HG03521 (cell line): ENCODE measurements around the gene GRB10.

ENCODE experiments used
- ATAC-seq: cut with Tn5 transposase; IDR thresholded peaks from one replicate; pipeline ENCODE4 v1.9.1; 2021; ENCODE audit warnings: mild to moderate bottlenecking, moderate library complexity; ENCODE audit not compliant: unreplicated experiment

Gene GRB10

DNA sequence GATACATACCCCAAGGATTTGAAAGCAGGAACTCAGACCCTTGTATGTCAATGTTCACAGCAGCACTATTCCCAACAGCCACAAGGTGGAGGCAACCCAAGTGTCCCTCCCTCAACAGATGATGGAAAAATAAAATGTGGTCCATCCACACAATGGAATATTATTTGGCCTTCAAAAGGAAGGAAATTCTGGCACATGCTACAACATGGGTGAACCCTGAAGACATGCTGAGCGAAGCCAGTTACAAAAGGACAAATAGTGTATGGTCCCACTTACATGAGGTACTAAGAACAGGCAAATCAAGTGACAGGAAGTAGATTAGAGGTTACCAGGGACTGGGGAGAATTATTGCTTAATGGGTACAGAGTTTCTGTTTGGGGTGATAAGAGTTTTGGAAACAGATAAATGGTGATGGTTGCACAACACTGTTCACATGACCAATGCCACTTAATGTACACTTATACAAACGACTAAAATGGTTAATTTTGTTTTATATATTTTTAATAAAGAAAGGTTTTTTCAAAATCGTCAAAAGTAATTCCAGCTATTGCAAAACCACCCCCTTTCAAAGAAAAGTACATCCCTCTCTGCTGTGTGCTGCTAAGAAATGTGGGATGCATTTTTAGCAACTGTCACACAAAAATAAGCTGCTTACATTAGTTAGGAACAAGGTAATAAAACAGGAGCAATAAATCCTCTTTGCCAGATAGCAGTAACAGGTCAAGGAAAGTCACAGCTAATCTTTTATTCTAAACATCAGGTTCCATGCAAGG is 85.7 kb downstream of the GRB10 start:
- no peak for ATAC-seq

DNA sequence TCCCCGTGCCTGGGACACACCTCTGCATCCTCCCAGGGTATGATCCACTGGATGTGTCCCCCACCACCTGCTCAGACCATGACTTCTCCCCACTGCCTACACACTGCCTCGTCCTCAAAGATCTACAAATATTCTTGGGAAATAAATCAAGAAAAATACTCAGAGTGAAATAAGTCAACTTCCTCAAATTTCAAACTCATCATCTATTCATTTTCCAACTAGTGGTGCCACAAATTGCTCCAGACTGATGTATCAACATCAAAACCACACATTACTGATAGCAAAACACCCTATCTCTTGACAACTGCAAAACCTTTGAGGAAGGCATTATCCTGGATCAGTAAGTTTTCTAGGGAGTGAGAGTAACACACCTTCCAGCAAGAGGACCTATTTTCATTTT is 87.7 kb downstream of the GRB10 start:
- no peak for ATAC-seq

DNA sequence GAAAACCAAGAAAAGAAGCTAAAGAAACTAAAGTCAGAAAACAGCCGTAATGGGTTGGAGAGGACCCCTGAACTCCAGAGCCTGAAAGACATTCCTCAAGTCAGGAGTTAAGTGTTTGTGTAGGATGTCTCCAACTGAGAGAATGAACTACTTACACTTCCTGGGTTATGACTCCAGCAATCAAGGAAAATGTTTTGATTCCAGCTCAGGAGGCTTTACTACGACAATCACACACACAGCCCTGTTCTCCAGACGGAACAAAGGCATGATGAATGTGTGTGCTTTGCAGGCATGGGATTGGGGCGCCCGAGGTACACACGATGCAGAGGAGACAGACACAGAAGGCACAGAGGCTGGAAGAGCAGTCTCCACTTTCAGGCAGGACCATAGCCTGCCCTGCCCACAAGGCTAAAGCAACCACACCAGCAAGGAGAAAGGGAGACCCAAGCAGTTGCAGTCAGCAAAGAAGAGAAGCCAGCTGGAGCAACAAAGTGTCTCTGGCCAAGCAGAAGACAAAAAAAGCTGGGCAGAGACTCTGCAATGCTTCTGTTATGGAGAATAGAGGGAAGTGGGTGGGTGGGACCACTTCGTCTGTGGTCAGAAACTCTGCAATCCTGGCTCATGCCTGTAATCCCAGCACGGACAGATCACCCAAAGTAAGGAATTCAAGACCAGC is 89.1 kb downstream of the GRB10 start:
- no peak for ATAC-seq

DNA sequence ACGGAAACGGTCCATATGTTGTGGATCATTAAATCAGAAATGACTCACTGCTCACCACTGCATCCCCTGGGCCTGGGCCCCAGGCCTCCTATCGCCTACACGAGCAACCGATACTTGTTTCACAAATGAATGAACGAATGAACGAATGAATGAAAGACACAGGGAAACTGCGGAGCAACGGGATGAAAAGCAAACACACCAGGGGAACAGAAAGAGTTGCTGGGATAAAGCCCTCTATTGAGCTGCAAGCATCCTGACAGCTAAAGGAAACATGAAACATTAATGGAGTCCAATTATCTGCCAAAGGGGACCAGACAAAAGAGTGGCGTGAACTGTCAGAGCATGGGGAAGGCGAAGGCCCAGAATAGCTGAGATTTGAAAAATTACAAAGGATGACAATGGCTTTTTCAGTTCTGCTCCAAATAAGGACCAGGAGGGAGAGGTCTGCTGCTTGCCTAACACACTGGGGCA is 92.1 kb downstream of the GRB10 start:
- ATAC-seq, result no peak

DNA sequence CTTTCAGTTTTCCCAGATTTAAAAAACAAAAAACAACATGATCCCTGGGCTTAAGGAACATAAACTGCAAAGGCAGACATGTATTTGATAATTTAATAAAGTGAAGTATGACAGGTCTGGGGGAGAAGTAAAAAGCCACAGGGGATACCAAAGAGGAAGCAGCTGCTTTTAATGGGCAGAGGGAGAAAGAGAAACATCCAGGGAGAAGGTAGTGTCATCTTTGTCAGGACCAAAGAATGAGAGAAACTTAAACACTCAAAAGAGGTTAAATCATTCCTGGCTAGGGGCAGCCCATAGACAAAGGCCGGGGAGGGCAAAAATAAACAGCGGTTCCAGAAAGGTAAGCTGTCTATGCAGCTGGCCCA is 94.5 kb downstream of the GRB10 start:
- no peak for ATAC-seq

DNA sequence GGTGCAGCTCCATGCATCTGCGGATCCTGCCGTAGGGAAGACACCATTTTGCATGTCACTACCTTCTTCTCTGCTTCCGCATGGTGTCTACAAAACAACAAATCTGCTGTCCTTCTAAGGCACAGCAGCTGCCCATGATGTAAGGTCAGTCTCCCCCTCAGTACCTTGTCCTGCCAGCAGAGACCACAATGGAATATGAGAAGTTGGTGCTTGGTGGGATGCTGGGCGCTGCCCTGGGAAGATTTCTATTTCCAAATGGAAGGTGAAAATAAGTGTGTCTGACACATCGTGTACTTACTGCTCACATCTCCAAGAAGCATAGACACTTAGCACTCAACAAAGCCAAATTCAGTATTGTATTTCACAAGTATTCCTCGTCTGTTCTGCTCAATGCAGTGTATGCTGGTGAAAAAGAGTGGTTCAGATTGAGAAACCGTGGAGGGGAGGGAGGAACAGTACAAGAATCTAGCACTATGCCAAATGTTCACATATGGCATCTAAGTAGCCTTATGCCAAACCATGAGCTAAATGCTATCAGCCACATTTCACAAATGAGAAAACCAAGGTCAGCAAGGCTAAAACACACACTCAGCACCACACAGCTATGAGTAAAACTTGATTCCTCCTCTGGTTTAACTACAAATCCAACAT is 95.0 kb downstream of the GRB10 start:
- ATAC-seq, result no peak

DNA sequence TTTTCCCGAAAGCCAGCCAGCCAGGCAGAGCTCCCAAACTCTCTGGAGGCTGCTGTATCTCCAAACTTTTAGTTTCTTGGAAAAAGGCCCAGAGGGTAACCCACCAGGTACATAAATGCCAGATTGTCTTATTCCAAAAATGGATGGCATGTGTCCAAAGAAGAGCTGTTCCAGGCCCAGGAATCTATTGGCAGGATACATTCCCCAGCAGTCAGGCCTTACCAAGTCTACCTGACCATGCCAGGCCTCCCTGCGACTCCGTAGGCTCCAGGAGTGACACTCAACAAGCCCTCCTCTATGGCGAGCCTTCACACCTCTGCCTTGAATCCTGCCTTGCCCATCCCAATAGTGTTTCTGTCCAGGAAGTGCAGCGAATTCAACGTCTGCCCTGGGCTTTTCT is 95.6 kb downstream of the GRB10 start:
- ATAC-seq, result no peak

DNA sequence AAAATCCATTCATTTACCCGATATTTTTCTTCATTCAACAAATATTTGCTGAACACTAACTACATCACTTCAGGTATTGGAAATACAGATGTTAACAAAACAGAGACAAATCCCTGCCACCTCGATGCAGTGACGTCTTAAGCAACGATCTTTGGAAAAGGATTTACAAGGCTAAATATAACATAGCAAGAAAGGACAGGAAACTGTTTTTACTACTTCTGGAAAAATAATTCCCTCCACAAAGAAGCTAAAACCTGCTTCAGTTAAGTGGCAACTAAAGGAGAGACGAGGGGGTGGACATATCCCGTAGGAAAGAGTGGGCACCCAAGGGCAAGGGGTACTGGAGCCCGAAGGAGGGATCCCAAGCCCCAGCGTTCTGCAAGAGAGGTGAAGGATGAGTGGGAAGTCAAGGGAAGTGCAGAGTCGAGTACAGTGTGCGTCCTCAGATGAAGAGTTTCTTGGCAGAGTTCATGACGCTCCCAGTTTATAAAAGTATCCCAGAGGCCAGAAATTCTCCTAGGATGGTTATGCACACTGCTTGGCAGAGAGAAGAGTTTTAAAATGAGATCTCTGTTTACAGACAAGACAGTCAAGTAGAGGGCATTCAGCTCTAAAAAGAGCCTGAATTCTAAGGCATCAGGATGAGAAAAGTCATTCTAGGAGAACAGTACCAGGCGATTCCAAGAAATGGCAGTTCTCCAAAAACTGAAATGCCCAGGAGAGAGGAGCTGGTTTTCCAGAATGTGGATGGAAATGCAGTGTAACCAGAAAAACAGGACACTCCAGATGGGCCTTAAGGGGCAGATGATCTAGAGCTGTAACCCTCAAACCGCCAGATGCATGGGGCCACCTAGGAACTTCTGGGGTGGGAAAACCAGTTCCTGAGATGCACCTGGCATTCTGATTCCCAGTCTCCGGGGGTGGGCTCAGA is 97.3 kb downstream of the GRB10 start:
- no peak for ATAC-seq

DNA sequence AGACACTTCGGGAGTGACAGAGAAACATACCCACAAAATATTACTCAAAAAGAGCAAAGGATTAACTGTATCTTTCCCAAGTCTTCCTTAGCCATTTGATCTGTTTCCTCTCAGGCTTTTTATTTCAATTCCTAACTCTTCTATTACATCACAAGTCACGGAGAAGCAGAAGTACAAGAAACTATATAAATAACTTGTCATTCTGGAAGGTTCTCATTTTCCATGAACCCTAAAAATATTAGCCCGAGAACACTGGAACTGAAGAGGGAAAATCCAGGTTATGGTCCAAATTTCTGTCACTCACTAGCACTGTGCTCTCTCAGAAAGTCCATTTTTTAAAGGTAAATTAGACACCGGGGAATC is 98.0 kb downstream of the GRB10 start:
- no peak for ATAC-seq

DNA sequence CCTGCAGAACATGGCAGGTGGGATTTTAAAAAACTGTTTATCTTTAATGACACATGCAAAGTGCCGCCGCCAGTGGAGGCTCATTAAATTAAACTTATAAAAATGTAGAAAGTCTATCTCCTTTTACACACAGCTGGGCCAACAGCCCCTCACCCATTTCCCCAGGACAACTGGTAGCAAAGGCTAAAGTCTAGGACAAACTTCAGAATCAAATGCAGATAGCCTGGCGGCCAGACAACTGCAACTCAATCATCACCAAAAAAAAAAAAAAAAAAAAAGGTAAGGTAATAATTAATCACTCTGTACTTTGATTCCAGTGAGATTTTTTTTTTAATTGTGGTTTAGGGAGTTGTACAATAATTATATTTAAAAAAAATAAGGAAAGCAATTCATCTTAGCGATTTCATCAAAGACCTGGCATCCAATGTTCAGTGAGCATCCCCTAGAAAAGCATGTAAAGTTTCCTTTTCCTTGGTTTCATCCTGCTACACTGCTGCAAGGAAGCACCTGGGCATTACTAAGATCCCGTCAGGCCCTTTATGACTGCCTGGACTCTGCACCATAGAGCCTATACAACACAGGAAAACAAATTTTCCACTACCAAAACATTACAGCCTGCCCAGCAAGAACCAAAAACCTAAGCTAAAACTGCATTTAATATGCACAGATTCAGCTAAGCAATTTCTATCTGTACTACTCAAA is 98.5 kb downstream of the GRB10 start:
- ATAC-seq, result no peak

DNA sequence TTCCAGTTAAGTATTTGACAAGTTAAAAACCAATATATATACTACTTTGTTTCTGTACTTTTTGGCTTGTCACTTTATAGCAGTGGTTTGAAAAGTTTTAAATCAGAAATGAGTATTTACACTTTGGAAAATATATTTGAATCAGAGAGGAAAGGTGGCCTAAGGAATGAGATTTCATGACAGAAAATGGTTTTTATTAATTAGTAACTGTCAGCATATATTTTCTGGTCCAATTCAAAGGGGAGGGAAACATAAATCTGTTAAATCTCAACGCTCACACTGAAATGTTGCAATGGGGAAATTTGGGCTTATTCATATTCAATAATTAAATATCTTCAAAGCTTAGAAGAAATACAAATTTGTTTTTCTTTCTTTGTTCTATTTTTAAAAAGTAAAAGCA is 100.1 kb downstream of the GRB10 start:
- no peak for ATAC-seq

DNA sequence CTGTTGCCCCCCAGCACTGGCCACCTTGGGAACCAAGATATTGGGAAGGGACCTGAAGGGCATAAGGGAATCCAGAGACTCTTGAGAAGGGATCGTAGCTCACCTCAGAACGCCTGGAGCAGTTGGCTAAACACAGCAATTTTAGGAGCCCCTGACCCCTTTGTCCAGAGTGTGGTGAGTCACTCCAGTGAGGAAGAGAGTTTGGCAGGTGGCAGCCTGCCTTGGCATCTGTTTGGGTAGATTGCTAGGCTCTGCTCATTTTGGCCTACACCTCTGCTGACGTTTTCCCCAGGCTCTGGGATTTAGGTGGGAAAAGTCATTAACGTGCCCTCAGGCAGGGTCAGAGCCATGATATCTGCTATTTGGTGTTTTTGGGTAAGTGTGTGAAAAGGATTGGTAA is 100.6 kb downstream of the GRB10 start:
- no peak for ATAC-seq

DNA sequence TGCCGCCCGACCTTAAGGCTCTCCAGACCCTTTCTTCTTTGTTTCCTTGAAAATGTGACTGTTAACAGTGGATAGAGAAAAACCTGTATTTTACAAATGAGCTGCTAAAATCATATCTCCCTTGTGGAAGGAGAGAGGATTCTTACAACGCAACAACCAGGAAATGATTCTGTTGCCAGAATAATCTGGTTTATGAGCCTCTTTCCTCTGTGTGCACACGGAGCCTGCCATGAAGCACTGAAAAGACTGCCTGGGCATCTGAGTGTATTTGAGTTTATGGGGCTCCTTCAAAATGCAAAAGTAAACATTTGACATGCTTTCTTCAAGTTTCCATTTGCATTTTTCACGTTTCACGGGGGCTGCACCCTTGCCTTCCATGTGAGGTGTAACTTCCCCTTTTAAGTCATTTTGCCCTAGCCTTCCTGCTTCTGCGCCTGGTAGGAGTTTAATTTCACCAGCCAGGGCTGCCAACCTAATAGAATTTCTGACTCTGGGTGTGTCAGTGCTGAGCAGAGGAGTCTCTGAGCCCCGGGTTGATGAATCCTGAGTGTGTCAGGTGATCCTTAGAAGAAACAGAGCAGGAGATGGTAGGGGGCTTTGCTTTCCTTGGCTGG is 101.2 kb downstream of the GRB10 start:
- no peak for ATAC-seq

DNA sequence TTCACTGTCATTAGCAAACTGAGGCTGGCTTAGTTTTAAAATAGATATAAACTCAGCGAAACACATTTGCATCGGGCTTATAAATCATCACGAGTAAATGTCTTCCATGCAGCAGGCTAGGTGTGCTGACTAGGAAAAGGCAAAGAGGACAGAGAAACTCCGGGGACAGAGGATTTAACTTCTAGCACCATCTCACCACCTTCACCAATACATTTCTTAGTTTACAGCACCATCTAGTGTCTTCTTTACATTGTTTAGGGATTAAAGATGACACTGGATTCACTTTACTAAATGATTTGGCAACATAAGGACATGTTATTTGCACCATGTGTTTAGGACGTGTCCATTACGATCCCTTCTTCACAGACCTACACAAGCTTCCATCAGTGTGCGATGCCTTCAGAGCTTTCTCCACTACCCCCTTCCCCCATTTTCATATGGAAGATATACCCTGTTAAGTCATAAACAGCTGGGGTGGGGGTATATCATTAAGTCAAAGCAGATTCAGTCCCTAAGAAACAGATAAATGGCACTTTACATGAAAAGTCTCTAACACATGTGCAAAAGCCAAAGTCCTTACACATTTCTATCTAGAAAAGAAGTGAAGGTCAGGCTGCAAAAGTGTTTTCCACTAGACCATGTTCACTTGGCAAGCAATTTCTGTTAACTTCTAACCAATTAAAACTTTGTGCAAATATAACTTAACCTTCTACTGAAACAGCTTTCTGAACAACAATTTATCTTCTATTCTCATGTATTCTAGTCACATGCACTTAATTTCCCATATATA is 103.3 kb downstream of the GRB10 start:
- peak; percentile 63 for ATAC-seq

DNA sequence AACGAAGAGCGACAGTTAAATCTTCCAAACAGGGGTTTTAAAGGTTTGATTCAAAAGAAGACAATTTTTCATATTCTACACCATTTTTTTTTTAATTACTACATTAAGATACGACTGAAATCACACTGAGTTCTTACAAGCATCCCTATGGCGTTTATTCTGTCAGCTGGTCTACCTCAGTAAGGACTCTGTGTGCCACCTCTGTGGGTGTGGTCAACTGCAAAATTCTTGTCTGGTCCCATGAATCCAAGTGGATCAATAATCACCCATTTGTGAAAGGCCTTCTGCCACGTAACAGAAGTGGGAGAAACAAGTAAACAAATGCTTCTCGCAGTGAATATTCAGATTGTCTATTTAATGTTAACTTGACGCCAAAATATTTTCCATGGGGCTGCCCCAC is 104.1 kb downstream of the GRB10 start:
- ATAC-seq, result no peak

DNA sequence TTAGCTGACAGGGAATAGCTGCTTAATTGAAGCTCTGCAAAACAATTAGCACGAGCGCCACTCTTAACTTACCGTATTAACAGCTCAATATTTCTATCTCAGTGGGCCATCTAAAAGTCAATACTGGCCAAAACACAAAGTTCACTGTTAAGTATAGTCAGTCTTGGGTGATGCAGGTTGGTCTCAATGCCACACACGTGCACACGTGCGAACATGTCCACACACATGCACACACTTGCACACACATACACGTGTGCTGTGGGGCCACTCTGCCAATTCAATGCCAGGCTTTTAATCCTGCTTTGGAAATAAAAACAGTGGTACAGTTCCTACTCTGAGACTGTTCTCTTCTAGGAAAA is 105.1 kb downstream of the GRB10 start:
- ATAC-seq, result no peak

DNA sequence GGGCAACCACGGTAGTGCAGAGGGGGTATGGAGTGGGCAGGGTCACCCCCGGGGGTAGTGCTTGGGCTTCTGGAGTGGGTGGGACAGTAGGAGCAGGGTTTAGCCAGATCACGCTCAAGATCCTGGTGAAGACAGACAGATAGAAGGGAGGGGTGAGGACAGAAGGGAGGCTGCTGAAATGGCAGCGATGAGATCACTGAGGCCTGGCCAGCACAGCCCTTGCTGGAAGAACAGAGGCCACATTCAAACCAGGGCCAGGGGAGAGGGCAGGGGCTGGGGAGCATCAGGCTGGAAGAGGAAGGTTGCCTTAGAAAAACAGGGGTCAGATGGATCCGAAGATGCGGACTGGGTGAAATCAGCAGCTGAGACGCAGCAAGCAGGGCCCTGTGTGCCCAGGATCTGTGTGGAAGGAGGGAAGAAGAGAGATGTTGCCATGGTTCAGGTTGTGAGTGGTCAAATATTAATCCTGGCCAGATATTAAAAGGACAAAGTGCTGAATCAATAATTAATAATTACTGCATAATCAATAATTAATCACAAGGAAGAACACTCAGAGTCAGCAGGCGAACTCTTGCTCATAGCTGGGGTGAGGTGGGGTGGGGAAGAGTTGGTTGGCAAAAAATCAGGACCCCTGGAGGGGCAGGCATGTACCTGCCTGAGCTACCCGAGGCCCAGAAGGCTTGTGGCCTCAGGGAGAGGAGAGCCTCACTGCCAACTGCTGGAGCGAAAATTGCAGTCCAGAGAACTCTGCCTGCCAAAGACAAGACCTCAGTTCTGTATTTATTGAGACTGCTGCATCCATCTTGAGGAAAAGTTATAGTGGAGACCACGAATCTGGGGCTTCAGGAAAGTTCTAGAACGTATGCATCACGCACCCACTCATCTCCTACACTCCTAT is 105.7 kb downstream of the GRB10 start:
- ATAC-seq, result no peak

DNA sequence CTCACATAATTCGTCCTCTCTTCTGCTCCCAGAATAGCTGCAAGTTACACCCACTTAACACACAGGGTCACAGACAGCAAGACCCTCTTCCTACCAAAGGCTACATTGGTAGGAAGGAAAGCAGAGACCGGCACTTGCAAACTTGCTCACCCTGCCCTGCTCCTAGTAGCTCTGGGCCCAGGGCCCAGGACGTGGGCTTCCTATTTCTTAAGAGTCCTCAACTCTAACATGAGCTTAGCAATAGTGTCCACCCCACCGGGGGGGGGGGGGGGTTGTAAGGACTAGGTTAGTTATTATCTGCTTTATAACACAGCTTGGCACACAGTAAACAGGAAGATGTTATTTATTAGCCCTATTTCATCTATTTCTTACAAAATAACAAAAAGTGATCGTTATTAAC is 106.6 kb downstream of the GRB10 start:
- no peak for ATAC-seq
